Chondrocyte (in vitro differentiated cells): ENCODE results near the gene HAUS1. TPM values are rescaled to one million over a fixed set of nuclear protein-coding genes. Genes with fewer than 3 reads are reported as not detected.

Experiments used
- DNase-seq: peaks from one replicate; pipeline ENCODE4 v3.0.0; 2021; ENCODE audit warnings: mixed read lengths, low spot score
- H3K27ac Mint-ChIP-seq: one replicate; pipeline ENCODE4 v1.8.0; 2021; ENCODE audit warnings: mild to moderate bottlenecking, moderate library complexity, mixed read lengths; ENCODE audit not compliant: unreplicated experiment
- H3K27me3 Mint-ChIP-seq: 2 replicates; pipeline ENCODE4 v1.8.0; 2021; ENCODE audit warnings: low read depth, mixed read lengths
- H3K36me3 Mint-ChIP-seq: 2 replicates; pipeline ENCODE4 v1.8.0; 2021; ENCODE audit warnings: low read depth, mixed read lengths
- H3K4me1 Mint-ChIP-seq: 2 replicates; pipeline ENCODE4 v1.8.0; 2021; ENCODE audit warnings: low read depth, mild to moderate bottlenecking, mixed read lengths
- H3K4me3 Mint-ChIP-seq: one replicate; pipeline ENCODE4 v1.8.0; 2021; ENCODE audit warnings: mild to moderate bottlenecking, moderate library complexity, mixed read lengths; ENCODE audit not compliant: unreplicated experiment
- H3K9me3 Mint-ChIP-seq: 2 replicates; pipeline ENCODE4 v1.8.0; 2021; ENCODE audit warnings: low read depth, mixed read lengths
- total RNA-seq: library from RNA; stranded (reverse); gene quantifications from 3 replicates; pipeline ENCODE4 v1.2.1, GENCODE V29; 2021
- TF ChIP-seq, protein P1 (sequence below): fragments of 200-600 bp; sonication (generic); IDR thresholded peaks from 2 replicates; pipeline ENCODE4 v1.5.0; 2021; ENCODE audit warnings: antibody characterized with exemption, mild to moderate bottlenecking, moderate library complexity

Gene HAUS1
- total RNA-seq, 1 donor from 2014 or later: 21.5 TPM

DNA sequence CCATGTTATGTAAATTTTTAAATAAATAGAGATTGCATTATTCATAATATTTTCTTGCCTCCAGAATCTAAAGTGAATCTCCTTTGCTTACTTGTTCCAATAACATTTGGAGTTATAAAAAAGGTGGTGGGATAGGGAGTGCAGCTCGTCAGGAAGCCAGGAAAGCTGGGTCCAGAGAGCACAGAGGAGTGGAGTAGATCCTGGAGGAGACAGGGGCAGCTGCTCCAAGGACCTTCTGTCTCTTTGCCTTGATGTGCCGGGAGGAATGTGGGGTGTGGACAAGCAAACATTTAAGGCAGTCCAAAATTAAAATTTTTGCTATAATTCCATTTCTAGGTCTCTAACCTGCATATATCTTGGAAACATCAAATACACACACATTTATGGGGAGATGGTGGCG is 29.3 kb downstream of the HAUS1 start:
- TF ChIP-seq, protein P1, sequence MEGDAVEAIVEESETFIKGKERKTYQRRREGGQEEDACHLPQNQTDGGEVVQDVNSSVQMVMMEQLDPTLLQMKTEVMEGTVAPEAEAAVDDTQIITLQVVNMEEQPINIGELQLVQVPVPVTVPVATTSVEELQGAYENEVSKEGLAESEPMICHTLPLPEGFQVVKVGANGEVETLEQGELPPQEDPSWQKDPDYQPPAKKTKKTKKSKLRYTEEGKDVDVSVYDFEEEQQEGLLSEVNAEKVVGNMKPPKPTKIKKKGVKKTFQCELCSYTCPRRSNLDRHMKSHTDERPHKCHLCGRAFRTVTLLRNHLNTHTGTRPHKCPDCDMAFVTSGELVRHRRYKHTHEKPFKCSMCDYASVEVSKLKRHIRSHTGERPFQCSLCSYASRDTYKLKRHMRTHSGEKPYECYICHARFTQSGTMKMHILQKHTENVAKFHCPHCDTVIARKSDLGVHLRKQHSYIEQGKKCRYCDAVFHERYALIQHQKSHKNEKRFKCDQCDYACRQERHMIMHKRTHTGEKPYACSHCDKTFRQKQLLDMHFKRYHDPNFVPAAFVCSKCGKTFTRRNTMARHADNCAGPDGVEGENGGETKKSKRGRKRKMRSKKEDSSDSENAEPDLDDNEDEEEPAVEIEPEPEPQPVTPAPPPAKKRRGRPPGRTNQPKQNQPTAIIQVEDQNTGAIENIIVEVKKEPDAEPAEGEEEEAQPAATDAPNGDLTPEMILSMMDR: no peak
- H3K4me3 Mint-ChIP-seq: no peak overlapping the region
- no peaks in the 10 kb centered on the region for H3K9me3 Mint-ChIP-seq
- no peaks in the 10 kb centered on the region for H3K27me3 Mint-ChIP-seq
- H3K4me1 Mint-ChIP-seq: peaks cover 5% of the 10 kb centered on the region
- no peak for DNase-seq
- H3K27ac Mint-ChIP-seq: no peak overlapping the region
- H3K36me3 Mint-ChIP-seq: peaks cover 11% of the 10 kb centered on the region

DNA sequence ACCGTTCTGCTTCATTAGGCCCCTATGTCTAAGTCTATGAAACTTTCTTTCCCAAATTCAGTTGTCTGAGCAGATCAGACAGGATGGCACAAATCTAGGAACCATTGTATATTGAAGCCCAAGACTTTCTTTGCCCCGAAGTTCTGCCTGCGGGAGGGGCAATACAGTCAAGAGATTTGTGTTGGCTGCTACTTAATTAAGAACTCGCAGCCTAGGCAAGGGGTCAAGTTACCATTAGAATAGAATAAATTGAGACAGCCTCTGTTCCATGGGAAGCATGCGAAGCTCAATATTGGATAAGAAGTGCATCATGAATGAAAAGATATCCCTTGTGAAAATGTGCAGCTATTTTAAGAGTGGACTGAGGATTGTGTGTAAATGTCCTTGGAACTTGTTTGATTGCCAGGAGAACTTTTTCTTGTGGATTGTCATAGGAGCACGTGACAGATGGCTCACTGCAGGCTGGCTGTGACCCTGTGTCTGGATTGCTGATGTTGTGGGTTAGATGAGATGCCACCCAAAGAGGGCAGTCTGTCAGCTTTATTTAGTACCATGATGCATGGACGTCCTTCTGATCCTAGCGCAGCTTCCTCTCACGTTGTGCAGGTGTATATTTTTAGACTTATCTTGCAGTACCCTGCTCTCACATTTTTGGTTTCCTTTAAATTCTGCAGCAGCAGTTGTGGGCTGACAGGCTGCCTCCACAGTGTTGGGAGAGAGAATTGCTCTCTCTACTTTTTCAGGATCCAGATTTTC is 30.9 kb downstream of the HAUS1 start:
- H3K27me3 Mint-ChIP-seq: no peaks in the 10 kb centered on the region
- H3K9me3 Mint-ChIP-seq: no peaks in the 10 kb centered on the region
- H3K4me3 Mint-ChIP-seq: no peak overlapping the region
- H3K27ac Mint-ChIP-seq: no peak overlapping the region
- TF ChIP-seq, protein P1: no peak
- no peak for DNase-seq
- H3K36me3 Mint-ChIP-seq: peaks cover 5% of the 10 kb centered on the region
- H3K4me1 Mint-ChIP-seq: peaks cover 5% of the 10 kb centered on the region

DNA sequence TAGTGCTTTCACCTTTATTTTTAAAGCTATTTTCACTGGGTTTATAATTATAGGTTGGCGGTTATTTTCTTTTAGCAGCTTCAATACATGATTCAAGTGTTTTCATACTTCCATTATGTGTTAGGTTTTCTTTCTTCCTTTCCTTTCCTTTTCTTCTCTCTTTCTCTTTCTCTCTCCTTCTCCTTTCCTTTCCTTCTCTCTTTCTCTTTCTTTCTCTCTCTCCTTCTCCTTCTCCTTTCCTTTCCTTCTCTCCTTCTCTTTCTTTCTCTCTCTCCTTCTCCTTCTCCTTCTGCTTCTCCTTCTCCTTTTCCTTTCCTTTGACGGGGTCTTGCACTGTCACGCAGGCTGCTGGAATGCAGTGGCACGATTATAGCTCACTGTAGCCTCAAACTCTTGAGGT is 36.0 kb downstream of the HAUS1 start:
- TF ChIP-seq, protein P1: no peak
- Mint-ChIP-seq H3K27ac (no peak overlapping the region), H3K27me3 (no peaks in the 10 kb centered on the region), H3K4me1 (peaks cover 8% of the 10 kb centered on the region), H3K4me3 (no peak overlapping the region), H3K36me3 (no peaks in the 10 kb centered on the region), H3K9me3 (no peaks in the 10 kb centered on the region)
- DNase-seq: no peak

DNA sequence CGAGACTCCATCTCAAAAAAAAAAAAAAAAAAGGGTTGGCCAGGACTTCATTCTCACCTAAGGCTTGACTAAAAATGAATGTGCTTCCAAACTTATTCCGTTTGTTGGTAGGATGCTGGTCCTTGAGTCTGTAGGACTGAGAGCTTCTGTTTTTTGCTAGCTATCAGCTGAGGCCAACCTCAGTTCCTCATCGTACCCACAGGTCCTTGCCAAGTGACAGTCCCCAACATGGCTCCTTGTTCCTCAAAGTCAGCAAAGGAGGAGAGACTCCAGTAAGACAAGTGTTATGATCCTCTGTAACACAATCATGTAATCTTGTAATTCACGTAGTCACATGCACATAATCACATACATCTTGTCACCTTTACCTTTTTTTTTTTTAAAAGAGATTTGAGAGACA is 37.0 kb downstream of the HAUS1 start:
- Mint-ChIP-seq H3K4me3 (no peak overlapping the region), H3K36me3 (no peaks in the 10 kb centered on the region), H3K4me1 (peaks cover 8% of the 10 kb centered on the region)

DNA sequence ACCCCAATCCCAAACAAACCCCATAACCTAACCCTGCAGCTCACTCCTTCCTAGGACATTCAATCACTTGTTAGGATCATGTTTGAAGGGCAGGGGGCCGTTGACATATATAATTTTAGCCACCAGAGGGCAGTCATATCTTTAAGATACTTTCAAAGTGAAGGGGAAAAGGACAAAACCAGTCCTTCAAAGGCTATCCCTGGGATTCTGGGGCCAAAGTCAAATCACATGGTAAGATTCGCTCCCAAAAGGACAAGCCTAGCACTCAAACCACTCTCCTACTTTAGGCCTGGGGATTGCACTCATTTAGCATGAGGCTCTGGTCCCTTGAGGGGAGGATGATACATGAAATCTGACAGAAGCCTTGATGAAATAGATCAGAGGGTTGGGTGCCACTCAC is 44.6 kb downstream of the HAUS1 start:
- Mint-ChIP-seq H3K27me3 (no peaks in the 10 kb centered on the region), H3K4me3 (no peak overlapping the region), H3K36me3 (no peaks in the 10 kb centered on the region), H3K4me1 (peaks cover 24% of the 10 kb centered on the region), H3K9me3 (no peaks in the 10 kb centered on the region), H3K27ac (no peak overlapping the region)
- DNase-seq: no peak
- TF ChIP-seq, protein P1: peak; percentile 88

More for the DNA sequence above, 37.0 kb downstream of the HAUS1 start:
- TF ChIP-seq, protein P1: no peak
- H3K9me3 Mint-ChIP-seq: no peaks in the 10 kb centered on the region
- H3K27me3 Mint-ChIP-seq: no peaks in the 10 kb centered on the region
- H3K27ac Mint-ChIP-seq: no peak overlapping the region
- DNase-seq: no peak
